ENCODE data around the gene KLHL22.

KLHL22 gene

GRCh38 chr22:20401376-20402014 lies 94.1 kb downstream of the KLHL22 start:
- no peak overlapping the region for H3K4me3 ChIP-seq (ENCODE audit: low read length)
- no peak overlapping the region for H3K27ac ChIP-seq (ENCODE audit: low read depth, low read length)
- WGBS = 94% methylated on average over 13 of the region's 13 CpGs
- H3K27me3 ChIP-seq (ENCODE audit: insufficient read depth, low read length) = no peaks in the 10 kb centered on the region
- H3K36me3 ChIP-seq (ENCODE audit: insufficient read depth, low read length) = peaks cover 53% of the 10 kb centered on the region
- H3K9me3 ChIP-seq (ENCODE audit: insufficient read depth, low read depth, low read length) = no peaks in the 10 kb centered on the region
- H3K9ac ChIP-seq (ENCODE audit: low read depth, low read length) = no peak overlapping the region
- H3K4me1 ChIP-seq (ENCODE audit: insufficient read depth, low read length) = no peaks in the 10 kb centered on the region

DNA sequence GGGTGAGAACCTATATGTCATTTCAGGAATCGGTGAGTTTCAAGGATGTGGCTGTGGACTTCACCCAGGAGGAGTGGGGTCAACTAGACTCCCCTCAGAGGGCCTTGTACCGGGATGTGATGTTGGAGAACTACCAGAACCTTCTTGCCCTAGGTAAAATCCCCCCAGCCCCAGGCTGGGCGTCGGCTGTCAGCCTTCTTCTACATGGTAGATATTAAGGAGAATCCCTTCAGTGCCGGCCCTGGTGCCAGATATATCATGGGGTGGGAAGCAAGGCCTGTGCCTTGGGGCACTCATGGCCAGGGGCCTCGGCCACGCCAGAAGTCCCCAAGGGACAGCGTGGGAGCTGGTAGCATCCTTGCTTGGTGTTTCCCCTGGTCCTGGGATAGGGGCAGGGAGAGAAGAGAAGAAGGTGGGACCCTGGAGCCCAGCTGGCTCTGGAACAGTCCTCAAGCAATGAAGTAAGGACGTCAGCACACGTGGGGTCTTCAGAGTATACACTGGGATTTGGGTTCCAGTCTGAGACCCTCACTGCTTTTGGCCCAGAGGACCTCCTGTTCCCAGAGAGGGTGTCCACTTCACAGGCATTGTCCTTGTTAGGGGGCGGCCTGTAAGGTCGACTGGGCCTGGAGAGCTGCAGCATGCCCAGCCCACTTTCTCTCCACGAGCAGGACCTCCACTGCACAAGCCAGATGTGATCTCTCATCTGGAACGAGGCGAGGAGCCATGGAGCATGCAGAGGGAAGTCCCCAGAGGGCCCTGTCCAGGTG lies 94.8 kb downstream of the KLHL22 start:
- peaks cover 46% of the 10 kb centered on the region for H3K36me3 ChIP-seq (ENCODE audit: insufficient read depth, low read length)
- no peak overlapping the region for H3K4me3 ChIP-seq (ENCODE audit: low read length)

DNA sequence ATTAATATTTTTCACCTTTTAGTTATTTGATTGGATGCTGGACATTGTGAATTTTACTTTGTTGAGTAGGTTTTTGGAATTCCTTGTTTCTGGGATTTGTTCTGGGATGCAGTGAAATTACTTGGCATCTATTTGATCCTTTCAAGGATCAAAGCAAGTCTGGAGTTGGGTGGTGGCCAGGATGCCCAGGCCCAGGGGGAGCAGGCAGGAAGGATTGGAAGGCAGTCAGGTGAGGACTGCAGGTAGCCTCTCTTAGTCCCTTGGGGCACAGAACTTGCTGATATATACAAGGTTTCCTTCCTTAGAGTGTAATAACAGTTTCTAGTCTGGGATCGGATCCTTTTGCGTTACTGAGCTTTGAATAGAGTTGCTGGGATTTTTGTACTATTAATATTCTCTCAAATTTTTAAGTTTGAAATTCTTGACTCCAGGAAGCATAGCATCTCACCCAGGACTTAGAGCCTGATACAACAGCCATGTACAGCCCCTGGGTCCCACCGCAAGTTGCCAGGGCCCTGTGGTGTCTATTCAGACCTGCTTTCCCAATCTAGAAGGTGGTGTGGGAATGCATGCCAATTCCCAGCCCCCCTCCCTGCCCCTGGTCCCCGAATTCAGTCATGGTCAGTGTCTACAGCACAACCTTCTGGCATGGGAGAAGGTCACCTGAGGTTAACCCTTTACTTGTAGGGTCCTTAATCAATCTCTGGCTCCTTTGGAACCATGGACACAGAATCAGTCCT lies 95.6 kb downstream of the KLHL22 start:
- Histone ChIP-seq H3K4me3 (ENCODE audit: low read length) (no peak overlapping the region), H3K4me1 (ENCODE audit: insufficient read depth, low read length) (peaks cover 4% of the 10 kb centered on the region; the same call in 1 of the 2 replicates), H3K9me3 (ENCODE audit: insufficient read depth, low read depth, low read length) (no peaks in the 10 kb centered on the region), H3K36me3 (ENCODE audit: insufficient read depth, low read length) (peaks cover 40% of the 10 kb centered on the region), H3K27me3 (ENCODE audit: insufficient read depth, low read length) (no peaks in the 10 kb centered on the region), H3K27ac (ENCODE audit: low read depth, low read length) (no peak overlapping the region), H3K9ac (ENCODE audit: low read depth, low read length) (no peak overlapping the region)
- 86% methylated on average over 2 of the region's 4 CpGs for WGBS

More for the DNA sequence above, 94.8 kb downstream of the KLHL22 start:
- WGBS = 93% methylated on average over 15 of the region's 15 CpGs
- H3K9ac ChIP-seq (ENCODE audit: low read depth, low read length) = no peak overlapping the region
- no peaks in the 10 kb centered on the region for H3K9me3 ChIP-seq (ENCODE audit: insufficient read depth, low read depth, low read length)
- no peak overlapping the region for H3K27ac ChIP-seq (ENCODE audit: low read depth, low read length)
- H3K4me1 ChIP-seq (ENCODE audit: insufficient read depth, low read length) = no peaks in the 10 kb centered on the region
- no peaks in the 10 kb centered on the region for H3K27me3 ChIP-seq (ENCODE audit: insufficient read depth, low read length)

DNA sequence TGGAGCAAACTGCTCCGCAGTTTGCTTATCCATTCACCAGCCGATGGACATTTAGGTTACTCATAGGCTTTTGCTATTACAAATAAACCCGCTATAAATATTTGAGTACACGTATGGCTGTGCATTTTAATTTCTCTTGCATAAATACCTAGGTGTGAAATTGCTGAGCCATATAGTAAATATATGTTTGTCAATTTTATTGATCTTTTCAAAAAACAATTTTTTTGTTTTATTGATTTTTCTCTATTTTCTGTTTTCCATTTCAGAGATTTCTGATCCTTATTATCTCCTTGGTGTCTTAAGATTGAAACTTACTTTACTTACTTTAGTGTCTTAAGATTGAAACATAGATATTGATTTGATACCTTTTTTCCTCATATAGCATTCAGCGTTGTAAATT lies 97.2 kb downstream of the KLHL22 start:
- H3K27me3 ChIP-seq (ENCODE audit: insufficient read depth, low read length) = no peaks in the 10 kb centered on the region
- no peak overlapping the region for H3K4me3 ChIP-seq (ENCODE audit: low read length)
- WGBS = 89% methylated on average over 4 of the region's 5 CpGs
- H3K9me3 ChIP-seq (ENCODE audit: insufficient read depth, low read depth, low read length) = no peaks in the 10 kb centered on the region
- H3K4me1 ChIP-seq (ENCODE audit: insufficient read depth, low read length) = peaks cover 4% of the 10 kb centered on the region; the same call in 1 of the 2 replicates
- no peak overlapping the region for H3K27ac ChIP-seq (ENCODE audit: low read depth, low read length)
- H3K36me3 ChIP-seq (ENCODE audit: insufficient read depth, low read length) = peaks cover 28% of the 10 kb centered on the region
- H3K9ac ChIP-seq (ENCODE audit: low read depth, low read length) = no peak overlapping the region

DNA sequence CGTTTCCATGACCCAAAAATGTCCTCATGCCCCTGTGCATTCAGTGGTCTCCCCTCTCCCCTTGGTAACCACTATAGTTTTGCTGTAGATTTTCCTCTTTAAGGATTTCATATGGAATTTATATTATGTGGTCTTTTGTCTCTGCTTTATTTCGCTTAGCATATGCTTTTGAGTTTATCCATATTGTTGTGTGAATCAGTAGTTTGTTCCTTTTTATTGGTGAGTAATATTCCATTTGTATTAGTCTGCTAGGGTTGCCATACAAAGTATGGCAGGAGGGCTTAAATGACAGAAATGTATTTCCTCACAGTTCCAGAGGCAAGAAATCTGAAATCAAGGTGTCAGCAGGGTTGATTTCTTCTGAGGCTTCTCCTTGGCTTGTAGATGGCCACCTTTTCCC lies 98.1 kb downstream of the KLHL22 start:
- 90% methylated on average over 2 of the region's 2 CpGs for WGBS
- Histone ChIP-seq H3K27ac (ENCODE audit: low read depth, low read length) (no peak overlapping the region), H3K9me3 (ENCODE audit: insufficient read depth, low read depth, low read length) (no peaks in the 10 kb centered on the region), H3K9ac (ENCODE audit: low read depth, low read length) (no peak overlapping the region), H3K36me3 (ENCODE audit: insufficient read depth, low read length) (peaks cover 21% of the 10 kb centered on the region), H3K4me3 (ENCODE audit: low read length) (no peak overlapping the region), H3K27me3 (ENCODE audit: insufficient read depth, low read length) (no peaks in the 10 kb centered on the region), H3K4me1 (ENCODE audit: insufficient read depth, low read length) (peaks cover 4% of the 10 kb centered on the region; the same call in 1 of the 2 replicates)

- Histone ChIP-seq H3K36me3 (ENCODE audit: insufficient read depth, low read length) (peaks cover 13% of the 10 kb centered on the region; the same call in 1 of the 2 replicates), H3K27ac (ENCODE audit: low read depth, low read length) (no peak overlapping the region), H3K4me3 (ENCODE audit: low read length) (no peak overlapping the region), H3K4me1 (ENCODE audit: insufficient read depth, low read length) (peaks cover 4% of the 10 kb centered on the region; the same call in 1 of the 2 replicates), H3K9me3 (ENCODE audit: insufficient read depth, low read depth, low read length) (no peaks in the 10 kb centered on the region), H3K9ac (ENCODE audit: low read depth, low read length) (no peak overlapping the region), H3K27me3 (ENCODE audit: insufficient read depth, low read length) (no peaks in the 10 kb centered on the region)
- whole genome bisulfite sequencing = 93% methylated on average over 1 of the region's 1 CpG
Measured at GRCh38 chr22:20396639-20397038, 99.0 kb downstream of the KLHL22 start.

GRCh38 chr22:20395907-20396287 lies 99.7 kb downstream of the KLHL22 start:
- Histone ChIP-seq H3K4me3 (ENCODE audit: low read length) (peak overlapping the region; percentile 68; the same call in 1 of the 2 replicates), H3K27me3 (ENCODE audit: insufficient read depth, low read length) (no peaks in the 10 kb centered on the region), H3K9me3 (ENCODE audit: insufficient read depth, low read depth, low read length) (no peaks in the 10 kb centered on the region), H3K9ac (ENCODE audit: low read depth, low read length) (no peak overlapping the region), H3K4me1 (ENCODE audit: insufficient read depth, low read length) (peaks cover 4% of the 10 kb centered on the region; the same call in 1 of the 2 replicates), H3K27ac (ENCODE audit: low read depth, low read length) (no peak overlapping the region), H3K36me3 (ENCODE audit: insufficient read depth, low read length) (0 out of 2 replicates have a peak, but pooled peaks cover 6% of the 10 kb centered on the region)
- 80% methylated on average over 2 of the region's 2 CpGs for WGBS

DNA sequence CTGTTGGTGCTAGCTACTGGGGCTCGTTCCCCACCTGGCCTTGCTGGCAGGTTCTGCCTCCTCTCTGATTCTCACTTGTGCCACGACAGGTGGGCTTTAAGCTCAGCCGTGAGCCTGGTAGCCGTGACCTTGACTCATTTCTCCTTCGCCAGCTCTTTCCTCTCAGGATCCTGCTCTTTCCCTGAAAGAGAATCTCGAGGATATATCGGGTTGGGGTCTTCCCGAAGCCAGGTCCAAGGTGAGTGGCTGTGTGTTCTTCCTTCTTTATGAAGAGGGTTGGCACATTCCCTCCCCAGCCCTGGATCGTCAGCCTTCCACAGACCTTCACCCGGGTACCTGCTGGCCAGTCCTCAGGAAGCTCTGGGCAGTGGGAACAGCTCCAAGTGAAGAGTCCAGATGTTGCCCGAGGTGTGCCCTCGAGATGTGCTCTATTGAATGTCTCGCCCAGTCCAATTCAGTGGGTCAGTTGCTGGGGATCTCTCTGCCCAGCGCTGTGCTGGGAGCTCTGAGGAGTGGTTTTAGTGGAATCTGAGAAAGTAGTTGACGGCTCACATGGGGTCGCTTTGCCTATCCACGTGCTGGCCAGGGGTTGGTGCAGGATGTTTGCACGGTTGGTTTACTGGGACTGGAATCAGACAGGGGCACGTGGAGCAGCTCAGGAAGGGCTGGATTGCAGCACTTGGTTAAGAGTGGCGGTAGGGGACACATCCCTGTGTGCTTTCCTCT lies 100.3 kb downstream of the KLHL22 start:
- Histone ChIP-seq H3K27me3 (ENCODE audit: insufficient read depth, low read length) (no peaks in the 10 kb centered on the region), H3K9ac (ENCODE audit: low read depth, low read length) (peak overlapping the region; percentile 23), H3K9me3 (ENCODE audit: insufficient read depth, low read depth, low read length) (no peaks in the 10 kb centered on the region), H3K4me1 (ENCODE audit: insufficient read depth, low read length) (peaks cover 4% of the 10 kb centered on the region; the same call in 1 of the 2 replicates), H3K4me3 (ENCODE audit: low read length) (peak overlapping the region; percentile 68), H3K36me3 (ENCODE audit: insufficient read depth, low read length) (0 out of 2 replicates have a peak, but pooled peaks cover 2% of the 10 kb centered on the region), H3K27ac (ENCODE audit: low read depth, low read length) (no peak overlapping the region)
- WGBS = 81% methylated on average over 20 of the region's 20 CpGs

- H3K4me1 ChIP-seq (ENCODE audit: insufficient read depth, low read length) = peaks cover 4% of the 10 kb centered on the region; the same call in 1 of the 2 replicates
- peak within 1 kb of the TSS; percentile 79 for H3K9ac ChIP-seq (ENCODE audit: low read depth, low read length)
- H3K9me3 ChIP-seq (ENCODE audit: insufficient read depth, low read depth, low read length) = no peaks in the 10 kb centered on the region
- H3K27ac ChIP-seq (ENCODE audit: low read depth, low read length) = 0 out of 2 replicates have a peak within 1 kb of the TSS, but pooled peaks have one; percentile 19
- 5% methylated on average over 71 of the region's 71 CpGs for WGBS
- H3K36me3 ChIP-seq (ENCODE audit: insufficient read depth, low read length) = no peaks in the 10 kb centered on the region
- no peaks in the 10 kb centered on the region for H3K27me3 ChIP-seq (ENCODE audit: insufficient read depth, low read length)
- H3K4me3 ChIP-seq (ENCODE audit: low read length) = peak within 1 kb of the TSS; percentile 68
Measured at GRCh38 chr22:20393705-20394476, 101.7 kb downstream of the KLHL22 start, which contains the start of gene ZNF74. Gene ZNF74 (plus strand): TSS chr22:20394151. CDS start chr22:20394629, 478 bp downstream.

All from HUES64 (cell line).